ENCODE results near the gene MEOX2. TPM values are rescaled to one million over a fixed set of nuclear protein-coding genes. Genes with fewer than 3 reads are reported as not detected.

Gene MEOX2
- total RNA-seq, 6 experiments from 2014 or later, result 0.14 to 0.54 (median 0.33) TPM; not detected in 1

DNA sequence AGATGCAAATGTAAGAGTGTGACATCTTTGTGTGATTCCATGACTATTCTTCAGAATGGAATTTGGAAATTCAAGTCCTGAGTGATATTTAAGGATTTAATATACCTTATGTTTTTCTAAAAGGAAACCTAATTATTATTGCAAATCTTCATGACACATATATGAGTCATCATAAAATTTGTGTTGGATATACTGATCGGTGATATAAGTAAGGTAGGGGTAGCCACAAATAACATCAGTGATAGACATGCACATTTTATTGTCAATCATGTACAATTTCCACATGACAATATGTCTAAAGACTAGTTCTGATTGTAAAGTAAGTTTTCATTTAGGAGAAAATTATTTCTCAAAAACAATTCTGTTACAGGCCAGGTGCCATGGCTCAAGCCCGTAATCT lies 65.0 kb downstream of the MEOX2 start:
- TF ChIP-seq, protein P1, sequence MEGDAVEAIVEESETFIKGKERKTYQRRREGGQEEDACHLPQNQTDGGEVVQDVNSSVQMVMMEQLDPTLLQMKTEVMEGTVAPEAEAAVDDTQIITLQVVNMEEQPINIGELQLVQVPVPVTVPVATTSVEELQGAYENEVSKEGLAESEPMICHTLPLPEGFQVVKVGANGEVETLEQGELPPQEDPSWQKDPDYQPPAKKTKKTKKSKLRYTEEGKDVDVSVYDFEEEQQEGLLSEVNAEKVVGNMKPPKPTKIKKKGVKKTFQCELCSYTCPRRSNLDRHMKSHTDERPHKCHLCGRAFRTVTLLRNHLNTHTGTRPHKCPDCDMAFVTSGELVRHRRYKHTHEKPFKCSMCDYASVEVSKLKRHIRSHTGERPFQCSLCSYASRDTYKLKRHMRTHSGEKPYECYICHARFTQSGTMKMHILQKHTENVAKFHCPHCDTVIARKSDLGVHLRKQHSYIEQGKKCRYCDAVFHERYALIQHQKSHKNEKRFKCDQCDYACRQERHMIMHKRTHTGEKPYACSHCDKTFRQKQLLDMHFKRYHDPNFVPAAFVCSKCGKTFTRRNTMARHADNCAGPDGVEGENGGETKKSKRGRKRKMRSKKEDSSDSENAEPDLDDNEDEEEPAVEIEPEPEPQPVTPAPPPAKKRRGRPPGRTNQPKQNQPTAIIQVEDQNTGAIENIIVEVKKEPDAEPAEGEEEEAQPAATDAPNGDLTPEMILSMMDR (IDR thresholded peaks at IDR 0.05), result no peak
- no peak for TF ChIP-seq POLR2A (IDR thresholded peaks at IDR 0.05)
- H3K36me3 ChIP-seq, result no peaks in the 10 kb centered on the region
- intact Hi-C loops (cut with DNase I), result no loop called here

DNA sequence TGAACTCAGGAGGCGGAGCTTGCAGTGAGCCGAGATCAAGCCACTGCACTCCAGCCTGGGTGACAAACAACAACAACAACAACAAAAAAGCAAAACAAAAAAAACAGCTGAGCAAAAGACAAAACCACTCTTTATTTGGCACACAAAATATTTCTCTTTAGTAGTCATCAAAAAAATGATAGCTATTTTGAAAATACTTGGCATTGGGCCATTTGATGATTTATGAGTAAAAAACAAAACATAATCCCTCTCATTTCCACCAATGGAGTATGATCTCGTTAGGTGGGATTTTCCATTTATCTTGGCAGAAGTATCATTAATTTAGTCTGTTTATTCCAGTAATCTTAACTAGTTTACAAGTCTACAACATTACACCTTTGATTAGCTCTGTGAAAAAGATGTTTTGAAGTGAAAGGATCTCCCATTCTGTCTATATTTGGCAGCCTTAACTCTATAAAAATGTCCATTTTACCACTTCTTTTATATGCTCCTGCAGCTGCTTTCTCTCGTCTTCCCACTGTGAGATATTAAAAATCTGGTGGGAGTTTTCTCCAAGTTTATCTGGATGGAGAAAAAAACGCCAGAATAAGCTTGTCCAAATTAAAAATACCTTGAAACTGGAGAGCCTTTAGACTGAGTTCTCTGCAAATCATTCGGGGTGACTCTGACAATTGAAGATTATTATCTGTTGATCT lies 65.8 kb downstream of the MEOX2 start:
- Histone ChIP-seq H3K27ac (no peak overlapping the region), H3K36me3 (no peaks in the 10 kb centered on the region), H3K4me1 (peaks cover 0 to 8% (median 0%) of the 10 kb centered on the region in 4 donors), H3K9me3 (no peaks in the 10 kb centered on the region), H3K4me3 (no peak overlapping the region), H3K27me3 (no peaks in the 10 kb centered on the region)
- DNase-seq (no peak), ATAC-seq (no peak)
- TF ChIP-seq POLR2A (IDR thresholded peaks at IDR 0.05), result no peak
- TF ChIP-seq, protein P1 (IDR thresholded peaks at IDR 0.05), result no peak
- intact Hi-C loops (cut with DNase I), result no loop called here
- WGBS (ENCODE audit: insufficient coverage, low coverage, low lambda C conversion rate, missing lambda C conversion rate), result 57% methylated on average over 4 of the region's 6 CpGs

More for the DNA sequence above, 65.0 kb downstream of the MEOX2 start:
- DNase-seq (no peak), ATAC-seq (no peak)
- Histone ChIP-seq H3K4me1 (peaks cover 0 to 8% (median 0%) of the 10 kb centered on the region in 4 donors), H3K9me3 (no peaks in the 10 kb centered on the region), H3K4me3 (no peak overlapping the region), H3K27ac (no peak overlapping the region), H3K27me3 (no peaks in the 10 kb centered on the region)
- 77% methylated on average over 2 of the region's 2 CpGs for WGBS (ENCODE audit: insufficient coverage, low coverage, low lambda C conversion rate, missing lambda C conversion rate)

GRCh38 chr7:15618275-15618674 lies 68.2 kb downstream of the MEOX2 start:
- Histone ChIP-seq H3K27me3 (no peaks in the 10 kb centered on the region), H3K4me3 (no peak overlapping the region), H3K9me3 (no peaks in the 10 kb centered on the region), H3K36me3 (no peaks in the 10 kb centered on the region), H3K27ac (no peak overlapping the region), H3K4me1 (peaks cover 0 to 8% (median 0%) of the 10 kb centered on the region in 4 donors)
- no peak for DNase-seq
- 46% methylated on average over 2 of the region's 2 CpGs for WGBS (ENCODE audit: insufficient coverage, low coverage, low lambda C conversion rate, missing lambda C conversion rate)
- peak in 3 of 4 donors; percentile 60 to 73 (median 66) for ATAC-seq
- no peak for TF ChIP-seq POLR2A (IDR thresholded peaks at IDR 0.05)
- TF ChIP-seq, protein P1 (IDR thresholded peaks at IDR 0.05), result no peak
- intact Hi-C loops (cut with DNase I), result no loop called here

DNA sequence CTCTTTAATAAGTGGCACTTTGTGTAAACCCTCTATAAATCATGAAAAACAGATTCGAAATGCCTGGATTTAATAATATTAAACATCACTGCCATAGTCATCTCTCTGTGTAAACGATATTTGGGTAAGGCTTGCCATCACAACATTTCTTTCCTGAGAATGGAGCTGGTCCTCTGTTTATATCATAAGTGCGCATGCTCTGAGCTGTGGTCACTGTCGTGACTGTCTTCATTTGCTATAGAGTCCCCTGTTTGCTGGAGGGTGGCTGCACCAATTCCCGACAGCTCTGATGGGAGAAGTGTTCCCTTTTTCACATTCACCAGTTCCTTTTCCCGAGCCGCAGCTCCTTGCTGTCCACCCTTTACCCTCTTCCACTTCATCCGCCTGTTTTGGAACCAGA lies 74.3 kb downstream of the MEOX2 start:
- Histone ChIP-seq H3K27ac (no peak overlapping the region), H3K9me3 (no peaks in the 10 kb centered on the region), H3K36me3 (no peaks in the 10 kb centered on the region), H3K4me1 (no peaks in the 10 kb centered on the region), H3K4me3 (no peak overlapping the region), H3K27me3 (no peaks in the 10 kb centered on the region)
- no peak for ATAC-seq
- intact Hi-C loops (cut with DNase I), result no loop called here
- TF ChIP-seq POLR2A (IDR thresholded peaks at IDR 0.05), result no peak
- TF ChIP-seq, protein P1 (IDR thresholded peaks at IDR 0.05), result no peak
- WGBS (ENCODE audit: insufficient coverage, low coverage, low lambda C conversion rate, missing lambda C conversion rate), result 78% methylated on average over 7 of the region's 8 CpGs
- DNase-seq, result no peak

All from right lobe of liver (tissue), 6 donors.